IMR-90 (cell line): ENCODE data around the gene ZNF587. TPM values are rescaled to one million over a fixed set of nuclear protein-coding genes. Genes with fewer than 3 reads are reported as not detected.
A peak's percentile ranks its signal among the peaks of the same experiment; 100 is the strongest.
"Not testable (repeated sequence)": the region's sequence is repeated elsewhere in the genome, so short reads cannot be mapped to it uniquely, and the experiment has no call there.

Source experiments
- ATAC-seq: fragments of 200-7000 bp; cut with Tn5 transposase; 2 replicates; pipeline ENCODE4 v1.9.1; 2020; ENCODE audit warnings: low read depth, mild to moderate bottlenecking, moderate library complexity
- BruUV-seq: library from RNA; stranded (reverse); fragments of 400-500 nt; replicated peaks from 2 replicates; lab custom pipeline; 2021; lab: Mats Ljungman, UMichigan
- CTCF ChIA-PET: fragments of 300-600 bp; formaldehyde crosslinking; extraction: SDS; loops from one replicate; lab custom pipeline; 2021; ENCODE audit warnings: antibody characterized with exemption; lab: Yijun Ruan, JAX
- POLR2A ChIA-PET: fragments of 300-600 bp; sonication (Branson Sonifier 250); formaldehyde crosslinking; loops from one replicate; lab custom pipeline; 2022; ENCODE audit warnings: antibody characterized with exemption; ENCODE audit not compliant: unreplicated experiment; lab: Charles Lee
- DNase-seq: peaks from one replicate; pipeline ENCODE4 v3.0.0; 2013
- H2AFZ ChIP-seq: replicated peaks from 2 replicates; pipeline ENCODE3; 2013; ENCODE audit warnings: low read length, mild to moderate bottlenecking; ENCODE audit not compliant: poor library complexity
- H2AK5ac ChIP-seq: 2 replicates; pipeline ENCODE4 v1.6.1; 2013; ENCODE audit warnings: low read depth, low read length, inconsistent platforms
- H2AK9ac ChIP-seq: replicated peaks from 2 replicates; pipeline ENCODE3; 2013; ENCODE audit warnings: mild to moderate bottlenecking, low read depth, low read length, moderate library complexity; ENCODE audit not compliant: poor library complexity
- H2BK120ac ChIP-seq: 2 replicates; pipeline ENCODE4 v1.6.1; 2013; ENCODE audit warnings: low read depth, low read length, inconsistent platforms
- H2BK15ac ChIP-seq: 3 replicates; pipeline ENCODE4 v1.6.1; 2013; ENCODE audit warnings: low read depth, low read length, inconsistent platforms
- H2BK20ac ChIP-seq: 2 replicates; pipeline ENCODE4 v1.6.1; 2013; ENCODE audit warnings: low read depth, mild to moderate bottlenecking, inconsistent platforms, low read length, moderate library complexity
- H2BK5ac ChIP-seq: 2 replicates; pipeline ENCODE4 v1.6.1; 2013; ENCODE audit warnings: mild to moderate bottlenecking, low read depth, low read length, inconsistent platforms; ENCODE audit not compliant: poor library complexity, severe bottlenecking
- H3K14ac ChIP-seq: replicated peaks from 2 replicates; pipeline ENCODE4 v1.6.1; 2013; ENCODE audit warnings: low read depth, low read length, inconsistent platforms
- H3K18ac ChIP-seq: 2 replicates; pipeline ENCODE4 v1.6.1; 2013; ENCODE audit warnings: low read depth, low read length, control low read depth
- H3K23ac ChIP-seq: 2 replicates; pipeline ENCODE4 v1.6.1; 2013; ENCODE audit warnings: low read depth, low read length, inconsistent platforms
- H3K27ac ChIP-seq: 2 replicates; pipeline ENCODE4 v1.5.1; 2013; ENCODE audit warnings: mild to moderate bottlenecking, control low read depth, low read length; ENCODE audit not compliant: insufficient read depth
- H3K27me3 ChIP-seq: 2 replicates; pipeline ENCODE4 v1.6.1; 2013; ENCODE audit warnings: low read length; ENCODE audit not compliant: control insufficient read depth, insufficient read depth
- H3K36me3 ChIP-seq: 2 replicates; pipeline ENCODE4 v1.6.1; 2013; ENCODE audit warnings: low read length, mixed read lengths; ENCODE audit not compliant: control insufficient read depth, insufficient read depth
- H3K4ac ChIP-seq: 2 replicates; pipeline ENCODE4 v1.6.1; 2013; ENCODE audit warnings: low read depth, low read length, inconsistent platforms
- H3K4me1 ChIP-seq: 2 replicates; pipeline ENCODE4 v1.6.1; 2013; ENCODE audit warnings: low read length, mixed read lengths; ENCODE audit not compliant: control insufficient read depth, insufficient read depth
- H3K4me2 ChIP-seq: 2 replicates; pipeline ENCODE4 v1.6.1; 2013; ENCODE audit warnings: low read depth, mild to moderate bottlenecking, control low read depth, low read length, moderate library complexity
- H3K4me3 ChIP-seq: 2 replicates; pipeline ENCODE4 v1.5.1; 2013; ENCODE audit warnings: low read depth, mild to moderate bottlenecking, control low read depth, low read length, moderate library complexity; ENCODE audit not compliant: insufficient read depth
- H3K56ac ChIP-seq: 2 replicates; pipeline ENCODE4 v1.6.1; 2013; ENCODE audit warnings: low read length, inconsistent platforms; ENCODE audit not compliant: insufficient read depth; ENCODE audit errors: extremely low read depth
- H3K79me1 ChIP-seq, 2 experiments: 2 replicates each; pipeline ENCODE4 v1.6.1; 2013; ENCODE audit warnings: low read length in 2 of 2, inconsistent platforms in 1 of 2, low read depth in 1 of 2
- H3K9ac ChIP-seq: 2 replicates; pipeline ENCODE4 v1.6.1; 2013; ENCODE audit warnings: low read depth, low read length, control low read depth
- H3K9me1 ChIP-seq: 2 replicates; pipeline ENCODE4 v1.6.1; 2013; ENCODE audit warnings: low read length, inconsistent platforms; ENCODE audit not compliant: insufficient read depth
- H3K9me3 ChIP-seq: 2 replicates; pipeline ENCODE4 v1.6.1; 2013; ENCODE audit warnings: low read length; ENCODE audit not compliant: control insufficient read depth, insufficient read depth
- H4K20me1 ChIP-seq: 2 replicates; pipeline ENCODE4 v1.6.1; 2013; ENCODE audit warnings: low read length, inconsistent platforms; ENCODE audit not compliant: insufficient read depth
- H4K5ac ChIP-seq: 2 replicates; pipeline ENCODE4 v1.6.1; 2013; ENCODE audit warnings: mild to moderate bottlenecking, low read depth, low read length, control low read depth
- H4K8ac ChIP-seq, 2 experiments: 2 replicates each; pipeline ENCODE4 v1.6.1; 2013; ENCODE audit warnings: low read depth in 2 of 2, low read length in 2 of 2, control low read depth in 1 of 2, inconsistent platforms in 1 of 2
- H4K91ac ChIP-seq: 2 replicates; pipeline ENCODE4 v1.6.1; 2013; ENCODE audit warnings: low read depth, low read length, inconsistent platforms; ENCODE audit not compliant: insufficient read depth
- CEBPB ChIP-seq: IDR thresholded peaks from 2 replicates; pipeline ENCODE4 v1.6.1; 2012; ENCODE audit warnings: low read depth, low read length, improper control_type of control experiment
- WGBS, 2 experiments: methylation state at CpG; one replicate each; pipeline versions ENCODE4 v1.1.5 to v1.1.7; 2013; ENCODE audit warnings: missing lambda C conversion rate in 2 of 2; ENCODE audit not compliant: insufficient read length in 1 of 2; ENCODE audit errors: extremely low coverage in 2 of 2; 5-methylcytosine and 5-hydroxymethylcytosine counted together
- dilution Hi-C: fragments of 300-500 bp; cut with HindIII; formaldehyde crosslinking; loops from one replicate; pipeline ENCODE4 v1.14.3; 2018; ENCODE audit warnings: low sequenced_read_pairs; ENCODE audit not compliant: unreplicated experiment
- in situ Hi-C: fragments of 300-500 bp; cut with MboI; formaldehyde crosslinking; loops from 3 replicates; pipeline ENCODE4 v1.14.3; 2019; ENCODE audit warnings: low sequenced_read_pairs, inconsistent platforms, mixed read lengths
- intact Hi-C: fragments of 100-400 bp; cut with micrococcal nuclease; formaldehyde crosslinking; loops from 2 replicates; pipeline ENCODE4 v1.10.0; 2022
- polyA plus RNA-seq, 3 experiments: library from polyadenylated mRNA; depleted of rRNA; stranded (reverse); fragments of >200 nt; gene quantifications; 2 replicates each; pipeline ENCODE4 v1.2.3, GENCODE V29; 2012; ENCODE audit warnings: low replicate concordance in 1 of 3
- total RNA-seq: library from RNA; depleted of rRNA; stranded (reverse); fragments of >200 nt; gene quantifications from 2 replicates; pipeline ENCODE4 v1.2.3, GENCODE V29; 2012

ZNF587 gene
- total and polyA plus RNA-seq, 2 of the 4 experiments (the other 2 are of a cell fraction), result 14.0 to 43.7 TPM

DNA sequence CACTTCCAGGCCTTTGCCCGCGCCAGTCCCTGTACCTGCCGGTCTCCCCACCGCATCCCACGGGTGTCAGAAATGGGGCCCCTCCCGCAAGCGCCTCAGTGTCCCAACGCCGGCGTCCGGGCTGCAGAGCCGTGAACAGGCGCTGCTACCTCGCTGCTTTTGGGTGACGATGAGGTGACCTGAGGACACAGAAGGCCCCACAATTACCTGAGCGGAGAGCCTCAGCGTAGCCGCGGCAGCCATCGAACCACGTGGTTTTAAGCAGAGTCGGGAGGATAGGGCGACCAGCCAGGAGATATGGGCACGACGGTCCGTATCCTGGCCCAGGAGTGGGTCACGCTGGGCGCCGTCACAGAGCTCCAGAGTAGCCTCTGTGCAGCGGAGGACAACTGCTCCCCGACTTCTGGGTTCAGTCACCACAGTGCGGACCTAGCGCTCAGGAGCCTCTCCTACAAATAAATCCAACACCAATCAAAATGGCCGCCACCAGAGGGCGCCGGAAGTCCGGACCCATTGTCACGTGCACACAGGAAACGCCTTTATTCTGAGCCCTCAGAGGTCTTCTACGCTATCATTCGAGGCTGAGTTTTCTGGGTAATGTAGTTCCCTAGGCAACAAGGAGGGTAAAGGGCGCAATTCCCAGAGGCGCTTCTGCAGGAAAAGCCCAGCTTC is 39.0 kb downstream of the ZNF587 start, which contains the start of gene ZNF814 (continued):
- TF ChIP-seq CEBPB, result no peak

DNA sequence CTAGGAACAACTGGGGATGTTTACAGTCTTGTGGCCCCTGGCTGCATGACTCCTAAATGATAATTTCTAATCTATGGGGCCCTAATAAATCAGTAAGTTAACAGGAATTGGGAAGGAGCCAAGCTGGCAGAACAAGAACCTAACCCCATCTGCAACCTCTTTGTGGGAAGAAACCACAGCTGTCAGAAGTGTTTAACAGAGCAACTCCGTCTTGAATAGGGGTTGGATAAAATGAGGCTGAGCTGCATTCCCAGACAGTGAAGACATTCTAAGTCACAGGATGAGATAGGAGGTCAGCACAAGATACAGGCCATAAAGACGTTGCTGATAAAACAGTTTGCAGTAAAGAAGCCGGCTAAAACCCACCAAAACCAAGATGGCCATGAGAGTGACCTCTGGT is 41.0 kb downstream of the ZNF587 start:
- H4K91ac ChIP-seq, POLR2A ChIA-PET, H3K27me3 ChIP-seq, H4K5ac ChIP-seq, H4K20me1 ChIP-seq, BruUV-seq, H3K18ac ChIP-seq, H2BK15ac ChIP-seq, H3K56ac ChIP-seq, dilution Hi-C loops, H2AK5ac ChIP-seq, H3K4me1 ChIP-seq, H3K14ac ChIP-seq, in situ Hi-C loops, intact Hi-C loops, H3K4me3 ChIP-seq, H3K9me1 ChIP-seq, H2BK5ac ChIP-seq, H3K9me3 ChIP-seq, H3K36me3 ChIP-seq, H4K8ac ChIP-seq, CTCF ChIA-PET, H3K4ac ChIP-seq, H3K9ac ChIP-seq, H2AFZ ChIP-seq, H2AK9ac ChIP-seq, H2BK20ac ChIP-seq, H3K4me2 ChIP-seq, H3K27ac ChIP-seq, H3K23ac ChIP-seq, H2BK120ac ChIP-seq: not testable (repeated sequence)
- peaks cover 8 to 25% of the 10 kb centered on the region in 2 experiments; a peak in 3 of 4 replicates for H3K79me1 ChIP-seq
- DNase-seq (peak; percentile 80), ATAC-seq (peak; percentile 40)
- WGBS, 2 experiments, result no CpG with 5 or more reads among the region's 3 CpGs
